H9 (cell line): Measurements from ENCODE around the gene SSBP2. TPM values are rescaled to one million over a fixed set of nuclear protein-coding genes. Genes with fewer than 3 reads are reported as not detected.

Experiments
- DNase-seq: peaks from one replicate; pipeline ENCODE4 v3.0.0-alpha.2; 2017
- H2AFZ ChIP-seq: one replicate; pipeline ENCODE4 v1.6.1; 2013; ENCODE audit warnings: mild to moderate bottlenecking, low read length, control low read depth, moderate library complexity
- H2AK5ac ChIP-seq: 2 replicates; pipeline ENCODE4 v1.6.1; 2013; ENCODE audit warnings: low read length, control low read depth, mixed read lengths; ENCODE audit not compliant: insufficient read length
- H2BK120ac ChIP-seq: one replicate; pipeline ENCODE4 v1.6.1; 2013; ENCODE audit warnings: low read depth, mild to moderate bottlenecking, low read length, control low read depth, inconsistent platforms; ENCODE audit not compliant: poor library complexity, severe bottlenecking
- H2BK12ac ChIP-seq: 2 replicates; pipeline ENCODE4 v1.6.1; 2013; ENCODE audit warnings: low read length, control low read depth, mixed read lengths, low read depth; ENCODE audit not compliant: insufficient read length
- H2BK15ac ChIP-seq: 2 replicates; pipeline ENCODE4 v1.6.1; 2013; ENCODE audit warnings: low read depth, low read length, control low read depth
- H2BK20ac ChIP-seq: one replicate; pipeline ENCODE4 v1.6.1; 2013; ENCODE audit warnings: low read depth, mild to moderate bottlenecking, low read length, control low read depth, inconsistent platforms; ENCODE audit not compliant: poor library complexity, severe bottlenecking
- H2BK5ac ChIP-seq: 2 replicates; pipeline ENCODE4 v1.6.1; 2013; ENCODE audit warnings: low read length, control low read depth, mixed read lengths; ENCODE audit not compliant: insufficient read length
- H3K14ac ChIP-seq: 2 replicates; pipeline ENCODE4 v1.6.1; 2013; ENCODE audit warnings: low read length, control low read depth; ENCODE audit not compliant: insufficient read depth
- H3K18ac ChIP-seq: 2 replicates; pipeline ENCODE4 v1.6.1; 2013; ENCODE audit warnings: low read depth, mild to moderate bottlenecking, mixed read lengths, low read length, control low read depth; ENCODE audit not compliant: insufficient read length
- H3K23ac ChIP-seq: 2 replicates; pipeline ENCODE4 v1.6.1; 2013; ENCODE audit warnings: low read length, control low read depth, mixed read lengths, low read depth; ENCODE audit not compliant: insufficient read length
- H3K23me2 ChIP-seq: 2 replicates; pipeline ENCODE4 v1.6.1; 2013; ENCODE audit warnings: low read depth, mild to moderate bottlenecking, mixed read lengths, low read length, control low read depth; ENCODE audit not compliant: insufficient read length, poor library complexity, severe bottlenecking
- H3K27ac ChIP-seq: 2 replicates; pipeline ENCODE4 v1.5.1; 2013; ENCODE audit warnings: low read length, control low read depth, mixed read lengths, low read depth; ENCODE audit not compliant: insufficient read length
- H3K27me3 ChIP-seq: 2 replicates; pipeline ENCODE4 v1.6.1; 2013; ENCODE audit warnings: low read length, control low read depth, inconsistent platforms; ENCODE audit not compliant: insufficient read depth
- H3K4ac ChIP-seq: 2 replicates; pipeline ENCODE4 v1.6.1; 2013; ENCODE audit warnings: low read depth, mild to moderate bottlenecking, control low read depth, inconsistent platforms, low read length, moderate library complexity
- H3K4me1 ChIP-seq: 2 replicates; pipeline ENCODE4 v1.6.1; 2013; ENCODE audit warnings: low read length, control low read depth, inconsistent platforms; ENCODE audit not compliant: insufficient read depth
- H3K4me2 ChIP-seq: 2 replicates; pipeline ENCODE4 v1.6.1; 2013; ENCODE audit warnings: low read length, control low read depth, mixed read lengths; ENCODE audit not compliant: insufficient read length, insufficient read depth
- H3K56ac ChIP-seq: 2 replicates; pipeline ENCODE4 v1.6.1; 2013; ENCODE audit warnings: low read depth, mild to moderate bottlenecking, mixed read lengths, low read length, control low read depth; ENCODE audit not compliant: insufficient read length
- H3K79me1 ChIP-seq: 2 replicates; pipeline ENCODE4 v1.6.1; 2013; ENCODE audit warnings: low read depth, mild to moderate bottlenecking, moderate library complexity, low read length, control low read depth, inconsistent platforms; ENCODE audit not compliant: insufficient read depth, poor library complexity, severe bottlenecking
- H3K79me2 ChIP-seq: 2 replicates; pipeline ENCODE4 v1.6.1; 2013; ENCODE audit warnings: low read length, control low read depth, inconsistent platforms; ENCODE audit not compliant: insufficient read depth
- H3K9ac ChIP-seq: 2 replicates; pipeline ENCODE4 v1.6.1; 2013; ENCODE audit warnings: low read length, control low read depth, mixed read lengths; ENCODE audit not compliant: insufficient read length; ENCODE audit errors: extremely low read depth
- H3K9me3 ChIP-seq: one replicate; pipeline ENCODE4 v1.6.1; 2013; ENCODE audit warnings: low read depth, low read length, inconsistent platforms; ENCODE audit not compliant: control insufficient read depth
- H3T11ph ChIP-seq: one replicate; pipeline ENCODE4 v1.6.1; 2013; ENCODE audit warnings: mild to moderate bottlenecking, low read length, control low read depth, inconsistent platforms
- H4K20me1 ChIP-seq: one replicate; pipeline ENCODE4 v1.6.1; 2013; ENCODE audit not compliant: control insufficient read depth, insufficient read length, insufficient read depth
- H4K5ac ChIP-seq: 2 replicates; pipeline ENCODE4 v1.6.1; 2013; ENCODE audit warnings: low read depth, mild to moderate bottlenecking, mixed read lengths, low read length, control low read depth; ENCODE audit not compliant: insufficient read length
- H4K8ac ChIP-seq: replicated peaks from 2 replicates; pipeline ENCODE4 v1.6.1; 2013; ENCODE audit warnings: low read length, control low read depth, mixed read lengths, low read depth; ENCODE audit not compliant: insufficient read length
- H4K91ac ChIP-seq: 2 replicates; pipeline ENCODE4 v1.6.1; 2013; ENCODE audit warnings: low read depth, mild to moderate bottlenecking, moderate library complexity, mixed read lengths, low read length, control low read depth; ENCODE audit not compliant: insufficient read length
- H3K27ac Mint-ChIP-seq, 3 experiments: 2 replicates in 2 of 3; 3 replicates in 1 of 3; pipeline ENCODE4 v1.8.0; 2020 to 2021; ENCODE audit warnings: mixed read lengths in 3 of 3, mild to moderate bottlenecking in 1 of 3, moderate library complexity in 1 of 3
- H3K27me3 Mint-ChIP-seq: 2 replicates; pipeline ENCODE4 v1.8.0; 2021; ENCODE audit warnings: low read depth, mild to moderate bottlenecking, moderate library complexity, mixed read lengths
- H3K36me3 Mint-ChIP-seq, 3 experiments: 2 replicates in 2 of 3; 3 replicates in 1 of 3; pipeline ENCODE4 v1.8.0; 2020 to 2021; ENCODE audit warnings: low read depth in 3 of 3, mixed read lengths in 3 of 3; ENCODE audit not compliant: insufficient read depth in 1 of 3
- H3K4me1 Mint-ChIP-seq, 2 experiments: 2 replicates each; pipeline ENCODE4 v1.8.0; 2020; ENCODE audit warnings: mixed read lengths in 2 of 2
- H3K4me3 Mint-ChIP-seq, 2 experiments: 2 replicates in 1 of 2; 3 replicates in 1 of 2; pipeline ENCODE4 v1.8.0; 2020 to 2021; ENCODE audit warnings: mild to moderate bottlenecking in 2 of 2, mixed read lengths in 2 of 2, moderate library complexity in 1 of 2
- H3K9me3 Mint-ChIP-seq, 2 experiments: 2 replicates in 1 of 2; 3 replicates in 1 of 2; pipeline ENCODE4 v1.8.0; 2020; ENCODE audit warnings: mild to moderate bottlenecking in 2 of 2, mixed read lengths in 2 of 2, moderate library complexity in 1 of 2
- CTCF ChIP-seq: fragments of 200-600 bp; sonication (generic); conservative IDR thresholded peaks from 3 replicates; pipeline ENCODE4 v1.8.0; 2021; ENCODE audit warnings: antibody characterized with exemption, mild to moderate bottlenecking
- WGBS: extraction: QIAGEN DNeasy Blood & Tissue Kit; methylation state at CpG from one replicate; pipeline ENCODE4 v1.1.7; 2013; ENCODE audit warnings: missing lambda C conversion rate, low lambda C conversion rate, mixed read lengths; ENCODE audit not compliant: insufficient read length; ENCODE audit errors: extremely low coverage; 5-methylcytosine and 5-hydroxymethylcytosine counted together
- total RNA-seq: library from RNA; stranded (reverse); gene quantifications from 2 replicates; pipeline ENCODE4 v1.2.1, GENCODE V29; 2021

Gene SSBP2
- total RNA-seq, 1 experiment from 2014 or later, result 35.6 TPM

GRCh38 chr5:81537905-81538547 lies 212.9 kb downstream of the SSBP2 start:
- H3K9ac ChIP-seq, result no peak overlapping the region
- no peaks in the 10 kb centered on the region for H3K27me3 Mint-ChIP-seq
- no peaks in the 10 kb centered on the region for H4K20me1 ChIP-seq
- no CpG with 5 or more reads among the region's 4 CpGs for WGBS
- H3K56ac ChIP-seq, result no peak overlapping the region
- no peak overlapping the region for H2BK12ac ChIP-seq
- H3K27ac ChIP-seq, result no peak overlapping the region
- no peak overlapping the region for H3K4me3 Mint-ChIP-seq
- no peak overlapping the region for H3T11ph ChIP-seq
- no peak overlapping the region for H3K4ac ChIP-seq
- no peaks in the 10 kb centered on the region for H3K9me3 ChIP-seq
- no peak overlapping the region for H2BK15ac ChIP-seq
- no peak overlapping the region for H3K4me2 ChIP-seq
- H3K79me2 ChIP-seq, result no peaks in the 10 kb centered on the region
- H4K8ac ChIP-seq, result no peak overlapping the region
- H3K4me1 Mint-ChIP-seq, result no peaks in the 10 kb centered on the region; a peak in 1 of 4 replicates
- H4K91ac ChIP-seq, result no peak overlapping the region
- H3K23me2 ChIP-seq, result no peaks in the 10 kb centered on the region
- no peak overlapping the region for H3K18ac ChIP-seq
- no peak overlapping the region for H3K23ac ChIP-seq
- H3K4me1 ChIP-seq, result no peaks in the 10 kb centered on the region
- DNase-seq, result no peak
- no peak overlapping the region for H2BK120ac ChIP-seq
- H3K27ac Mint-ChIP-seq, result no peak overlapping the region
- H3K9me3 Mint-ChIP-seq, result peaks cover 0 to 4% of the 10 kb centered on the region in 2 experiments; a peak in 1 of 5 replicates
- H3K36me3 Mint-ChIP-seq, result peaks cover 4 to 22% (median 6%) of the 10 kb centered on the region in 3 experiments; a peak in 6 of 7 replicates
- no peaks in the 10 kb centered on the region for H3K27me3 ChIP-seq
- H2AK5ac ChIP-seq, result no peak overlapping the region
- no peak overlapping the region for H3K14ac ChIP-seq
- no peak overlapping the region for H2BK5ac ChIP-seq
- H2BK20ac ChIP-seq, result no peak overlapping the region
- H2AFZ ChIP-seq, result no peak overlapping the region
- H3K79me1 ChIP-seq, result no peaks in the 10 kb centered on the region
- H4K5ac ChIP-seq, result no peak overlapping the region
- TF ChIP-seq CTCF, result no peak
